ES-I3 (cell line): Measurements from ENCODE around the gene HPS3.
A peak's percentile ranks its signal among the peaks of the same experiment; 100 is the strongest.
"Not testable (repeated sequence)": the region's sequence is repeated elsewhere in the genome, so short reads cannot be mapped to it uniquely, and the experiment has no call there.

Source experiments
- H3K36me3 ChIP-seq: 2 replicates; pipeline ENCODE4 v1.6.1; 2013; ENCODE audit warnings: mild to moderate bottlenecking, low read length, control low read depth, moderate library complexity; ENCODE audit not compliant: insufficient read depth
- H3K4me1 ChIP-seq: 2 replicates; pipeline ENCODE4 v1.6.1; 2013; ENCODE audit warnings: mild to moderate bottlenecking, control low read depth, low read length; ENCODE audit not compliant: insufficient read depth
- H3K9ac ChIP-seq: 2 replicates; pipeline ENCODE4 v1.6.1; 2013; ENCODE audit warnings: low read depth, mild to moderate bottlenecking, low read length, moderate library complexity
- H3K9me3 ChIP-seq: 2 replicates; pipeline ENCODE4 v1.6.1; 2013; ENCODE audit warnings: mild to moderate bottlenecking, low read length, moderate library complexity; ENCODE audit not compliant: control insufficient read depth, insufficient read depth

HPS3 gene

DNA sequence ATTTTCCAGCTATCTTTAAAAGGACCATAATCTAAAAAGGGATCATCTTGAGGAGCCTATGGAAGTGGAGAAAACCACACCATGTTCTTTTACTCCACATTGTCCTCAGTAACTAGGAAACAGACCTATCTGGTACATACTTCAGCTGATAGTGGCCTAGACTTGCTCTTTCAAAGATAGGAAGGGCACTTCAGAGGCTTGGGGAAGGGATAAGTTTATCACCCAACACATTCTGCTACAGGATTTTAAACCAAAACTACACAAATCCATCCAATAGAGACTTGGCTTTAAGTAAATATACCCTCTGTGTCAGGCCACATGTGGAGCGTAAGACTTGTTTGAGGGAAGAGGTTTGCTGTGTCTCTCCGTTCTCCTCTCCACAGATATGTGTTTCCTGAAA, 56.8 kb downstream of the HPS3 start:
- Histone ChIP-seq H3K36me3 (no peaks in the 10 kb centered on the region), H3K9ac (no peak overlapping the region), H3K9me3 (no peaks in the 10 kb centered on the region; the same call in 1 of the 2 replicates), H3K4me1 (peaks cover 13% of the 10 kb centered on the region; the same call in 1 of the 2 replicates)

DNA sequence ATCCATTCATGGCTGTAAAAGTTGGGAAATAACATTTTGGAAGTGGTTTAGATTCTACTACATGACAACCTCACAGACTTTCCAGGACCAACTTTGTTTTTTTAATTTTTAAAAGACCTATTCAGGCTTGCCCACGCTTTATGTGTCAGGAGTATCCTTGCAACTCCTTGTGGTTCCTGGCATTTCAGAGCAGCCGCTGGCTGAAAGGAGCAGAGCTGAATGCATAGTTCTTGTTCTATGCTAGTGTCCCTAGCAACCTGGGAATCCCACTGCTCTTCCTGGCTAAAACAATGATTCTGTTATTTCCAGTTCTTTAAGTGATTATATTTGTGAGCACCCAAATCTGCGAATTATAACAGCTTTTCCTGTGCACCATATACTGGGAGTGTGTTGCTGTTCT, 57.3 kb downstream of the HPS3 start:
- no peak overlapping the region for H3K9ac ChIP-seq
- H3K36me3 ChIP-seq: no peaks in the 10 kb centered on the region
- H3K4me1 ChIP-seq: peaks cover 16% of the 10 kb centered on the region; the same call in 1 of the 2 replicates
- no peaks in the 10 kb centered on the region; the same call in 1 of the 2 replicates for H3K9me3 ChIP-seq

DNA sequence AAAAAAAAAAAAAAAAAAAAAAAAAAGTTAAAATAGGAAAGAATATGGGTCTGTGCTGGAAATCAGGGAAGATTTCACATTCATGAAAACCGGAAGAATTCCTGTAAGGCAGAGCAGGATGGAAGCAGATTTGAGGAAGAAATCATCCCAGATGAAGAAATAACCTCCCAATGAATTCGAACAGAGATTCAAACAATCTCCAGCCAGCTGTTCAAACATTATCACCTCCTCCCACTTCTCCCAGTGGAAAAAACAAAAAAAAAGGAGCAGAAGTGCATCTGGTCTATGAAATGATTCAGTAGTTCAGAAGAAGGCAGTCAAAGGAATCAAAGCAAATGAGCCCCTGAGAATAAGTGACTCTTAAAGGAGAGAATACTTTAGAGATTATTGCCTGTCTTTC, 59.1 kb downstream of the HPS3 start:
- H3K36me3 ChIP-seq: no peaks in the 10 kb centered on the region
- H3K9me3 ChIP-seq: no peaks in the 10 kb centered on the region; the same call in 1 of the 2 replicates
- H3K4me1 ChIP-seq: peaks cover 30% of the 10 kb centered on the region
- H3K9ac ChIP-seq: no peak overlapping the region

DNA sequence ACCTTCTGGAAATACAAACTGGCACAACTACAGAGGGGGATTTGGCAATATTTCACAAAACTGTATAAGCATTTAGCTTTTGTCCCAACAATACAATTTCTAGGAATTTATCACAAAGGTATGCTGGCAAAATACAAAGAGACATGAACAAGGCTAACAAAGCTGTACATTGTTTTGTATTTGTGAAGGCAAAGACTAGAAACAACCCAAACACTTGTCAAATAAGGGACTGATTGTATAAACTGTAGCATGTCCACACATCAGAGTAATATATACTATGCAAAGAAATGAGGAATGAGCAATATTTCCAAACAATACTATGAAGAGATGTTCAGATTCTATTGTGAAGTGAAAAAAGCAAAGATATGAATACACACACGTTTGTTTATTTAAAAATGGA, 65.8 kb downstream of the HPS3 start:
- H3K36me3 ChIP-seq: no peaks in the 10 kb centered on the region
- peaks cover 52% of the 10 kb centered on the region for H3K4me1 ChIP-seq
- H3K9me3 ChIP-seq: no peaks in the 10 kb centered on the region

DNA sequence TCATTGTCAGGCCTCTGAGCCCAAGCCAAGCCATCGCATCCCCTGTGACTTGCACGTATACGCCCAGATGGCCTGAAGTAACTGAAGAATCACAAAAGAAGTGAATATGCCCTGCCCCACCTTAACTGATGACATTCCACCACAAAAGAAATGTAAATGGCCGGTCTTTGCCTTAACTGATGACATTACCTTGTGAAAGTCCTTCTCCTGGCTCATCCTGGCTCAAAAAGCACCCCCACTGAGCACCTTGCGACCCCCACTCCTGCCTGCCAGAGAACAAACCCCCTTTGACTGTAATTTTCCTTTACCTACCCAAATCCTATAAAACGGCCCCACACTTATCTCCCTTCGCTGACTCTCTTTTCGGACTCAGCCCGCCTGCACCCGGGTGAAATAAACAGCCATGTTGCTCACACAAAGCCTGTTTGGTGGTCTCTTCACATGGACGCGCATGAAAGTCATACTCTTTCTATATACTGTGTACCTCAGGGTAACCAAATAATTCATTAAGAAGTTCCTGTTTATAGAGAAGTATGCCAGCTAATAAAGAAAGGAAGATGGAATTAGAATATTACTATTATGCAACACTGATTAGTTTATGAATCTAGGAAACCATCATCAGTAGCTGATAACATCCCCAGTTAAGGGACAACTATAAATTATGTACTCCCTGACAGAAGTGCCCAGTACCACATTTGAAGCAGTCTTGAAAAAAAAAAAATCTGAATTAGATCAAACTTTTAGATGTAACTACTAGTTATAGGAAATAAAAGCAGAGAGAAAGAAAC, 67.6 kb downstream of the HPS3 start:
- Histone ChIP-seq H3K9ac (peak overlapping the region; percentile 74), H3K4me1 (peaks cover 48% of the 10 kb centered on the region)
- not testable (repeated sequence) for H3K36me3 ChIP-seq, H3K9me3 ChIP-seq

More for the DNA sequence above, 65.8 kb downstream of the HPS3 start:
- H3K9ac ChIP-seq: no peak overlapping the region

DNA sequence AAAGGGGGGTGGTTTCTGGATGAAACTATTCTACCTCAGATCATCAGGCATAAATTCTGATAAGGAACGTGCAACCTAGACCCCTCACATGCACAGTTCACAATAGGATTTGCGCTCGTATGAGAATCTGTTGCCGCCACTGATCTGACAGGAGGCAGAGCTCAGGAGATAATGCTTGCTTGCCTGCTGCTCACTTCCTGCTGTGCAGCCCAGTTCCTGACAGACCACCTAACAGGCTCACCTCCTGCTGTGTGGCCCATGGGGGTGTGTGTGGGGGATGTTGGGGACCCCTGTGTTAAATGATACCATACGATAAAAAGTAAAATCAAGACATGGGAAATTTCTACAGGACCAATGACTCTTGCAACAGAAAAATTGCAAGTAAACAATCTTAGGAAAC, 68.2 kb downstream of the HPS3 start:
- Histone ChIP-seq H3K36me3 (no peaks in the 10 kb centered on the region), H3K9me3 (no peaks in the 10 kb centered on the region), H3K9ac (peak overlapping the region; percentile 74), H3K4me1 (peaks cover 42% of the 10 kb centered on the region)

DNA sequence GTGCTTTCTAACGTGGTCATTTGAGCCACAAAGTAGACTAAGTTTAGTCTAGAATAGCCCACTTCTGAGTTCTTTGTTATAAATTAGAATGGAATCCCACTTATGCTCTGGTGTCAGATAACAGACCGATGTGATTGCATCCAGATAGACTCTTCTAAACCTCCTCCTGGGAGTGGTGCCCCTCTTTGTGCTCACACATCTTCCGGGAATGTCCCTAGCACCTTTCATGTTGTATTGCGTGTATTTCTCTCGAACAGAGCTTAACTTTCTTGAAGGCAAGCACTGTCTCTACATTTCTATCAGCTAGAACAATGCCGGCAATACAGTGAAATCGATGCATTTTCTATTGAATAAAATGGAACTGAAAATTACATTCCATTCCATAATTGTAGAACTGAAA, 69.2 kb downstream of the HPS3 start:
- peak overlapping the region; percentile 74; the same call in 1 of the 2 replicates for H3K9ac ChIP-seq
- H3K9me3 ChIP-seq: no peaks in the 10 kb centered on the region
- peaks cover 34% of the 10 kb centered on the region for H3K4me1 ChIP-seq
- no peaks in the 10 kb centered on the region for H3K36me3 ChIP-seq

DNA sequence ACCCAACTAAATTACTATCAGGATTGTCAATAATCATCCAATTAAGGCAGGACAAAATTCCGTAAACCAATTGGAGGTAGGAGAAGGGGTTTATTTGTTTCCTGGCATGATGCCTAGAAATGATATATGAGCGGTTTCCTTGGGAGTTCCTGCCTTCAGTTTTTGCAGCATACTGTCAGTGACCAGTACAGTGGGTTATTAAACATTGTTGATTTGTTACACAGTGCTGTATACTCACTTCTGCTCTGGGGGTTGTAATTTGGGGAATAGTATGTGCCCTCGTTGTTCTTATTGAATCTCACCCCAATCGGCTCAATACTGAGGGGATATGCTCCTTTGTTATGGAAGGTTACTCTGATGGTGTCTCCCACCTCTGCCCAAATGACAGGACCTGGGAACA, 70.0 kb downstream of the HPS3 start:
- no peaks in the 10 kb centered on the region for H3K36me3 ChIP-seq
- H3K9me3 ChIP-seq: no peaks in the 10 kb centered on the region
- H3K9ac ChIP-seq: peak overlapping the region; percentile 27; the same call in 1 of the 2 replicates
- peaks cover 32% of the 10 kb centered on the region for H3K4me1 ChIP-seq

DNA sequence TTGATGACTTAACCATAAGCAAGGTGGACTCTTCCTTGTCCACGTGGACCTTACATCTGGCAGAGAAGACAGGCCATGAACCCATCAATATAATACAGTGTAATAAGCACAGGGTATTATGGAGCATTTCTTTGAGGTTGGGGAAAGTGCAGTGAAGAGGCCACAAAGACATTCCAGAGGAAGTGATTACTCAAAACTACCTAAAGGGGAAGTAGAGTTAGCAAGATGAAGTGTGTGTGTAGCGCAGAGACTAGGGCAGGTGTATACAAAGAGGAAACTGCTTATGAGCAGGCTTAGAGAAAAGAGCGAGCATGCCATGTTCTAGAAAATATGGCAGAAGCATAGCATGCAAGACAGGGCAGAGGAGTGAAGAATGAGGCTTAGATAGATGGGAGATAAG, 74.3 kb downstream of the HPS3 start:
- Histone ChIP-seq H3K9me3 (no peaks in the 10 kb centered on the region), H3K4me1 (peaks cover 13% of the 10 kb centered on the region), H3K36me3 (no peaks in the 10 kb centered on the region), H3K9ac (no peak overlapping the region)

DNA sequence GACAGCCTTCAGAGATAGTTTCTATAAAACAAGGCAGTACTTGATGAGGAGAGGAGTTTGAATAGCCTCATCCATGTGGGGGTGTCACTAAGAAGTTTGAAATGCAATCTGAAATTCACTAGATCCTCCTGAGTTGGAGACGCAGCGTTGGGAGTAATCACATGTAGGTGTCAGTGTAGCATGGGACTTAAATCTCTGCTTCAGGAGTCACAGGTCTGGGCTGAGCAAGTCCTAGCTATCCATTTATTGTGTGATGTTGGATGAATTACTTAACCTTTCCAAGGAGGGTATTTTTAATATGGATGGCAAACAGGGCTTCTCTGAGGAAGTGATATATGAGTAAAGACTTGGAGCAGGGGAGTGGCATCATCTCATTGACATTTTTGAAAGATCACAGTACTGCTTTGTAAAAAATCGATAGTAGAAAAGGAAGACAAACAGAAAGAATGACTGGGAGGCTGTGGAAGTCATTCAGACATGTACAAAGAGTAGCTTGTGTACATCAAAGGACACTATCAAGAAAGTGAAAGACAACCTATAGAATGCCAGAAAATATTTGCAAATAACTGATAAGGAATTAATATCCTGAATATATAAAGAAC, 75.1 kb downstream of the HPS3 start:
- H3K4me1 ChIP-seq: peaks cover 9% of the 10 kb centered on the region
- no peaks in the 10 kb centered on the region for H3K9me3 ChIP-seq
- no peak overlapping the region for H3K9ac ChIP-seq
- H3K36me3 ChIP-seq: no peaks in the 10 kb centered on the region

DNA sequence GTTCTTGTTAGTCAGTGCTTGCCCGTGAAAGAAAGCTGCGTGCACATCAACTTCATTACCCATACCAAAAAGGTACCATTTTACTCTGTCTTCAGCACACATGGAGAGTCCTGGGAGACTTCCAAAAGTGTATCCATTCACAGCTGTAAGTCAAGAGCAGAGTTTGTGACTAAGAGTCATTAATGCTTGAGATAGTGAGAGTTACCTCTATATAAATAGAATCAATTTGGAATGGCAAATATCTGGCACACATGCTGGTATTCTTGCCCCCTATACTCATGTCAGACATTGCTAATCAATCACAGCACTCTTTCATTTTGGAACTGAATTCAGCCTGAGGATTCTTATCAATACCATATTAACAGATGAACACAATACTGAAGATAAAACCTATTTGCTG, 78.0 kb downstream of the HPS3 start:
- no peaks in the 10 kb centered on the region for H3K36me3 ChIP-seq
- H3K4me1 ChIP-seq: 0 out of 2 replicates have a peak, but pooled peaks cover 4% of the 10 kb centered on the region
- no peak overlapping the region for H3K9ac ChIP-seq
- no peaks in the 10 kb centered on the region for H3K9me3 ChIP-seq

DNA sequence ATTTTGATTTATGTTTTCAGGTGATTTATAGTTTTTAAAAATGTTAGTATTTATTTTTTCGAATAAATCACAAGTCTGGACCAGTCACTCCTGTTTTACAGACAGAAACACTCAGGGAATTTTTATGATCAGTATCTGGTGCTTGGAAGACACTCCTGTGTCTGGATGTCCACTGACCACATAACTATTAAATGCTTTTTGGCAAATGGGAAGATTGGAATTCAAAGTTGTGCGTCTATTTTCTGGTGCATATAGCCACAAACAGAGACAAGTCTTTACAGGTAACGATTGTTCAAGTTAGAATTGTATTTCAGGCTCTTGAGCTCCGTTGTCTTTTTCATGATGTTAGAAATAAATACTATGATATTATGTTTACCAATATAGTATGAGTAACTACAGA, 80.0 kb downstream of the HPS3 start:
- Histone ChIP-seq H3K4me1 (no peaks in the 10 kb centered on the region), H3K9ac (no peak overlapping the region), H3K9me3 (no peaks in the 10 kb centered on the region), H3K36me3 (no peaks in the 10 kb centered on the region)

DNA sequence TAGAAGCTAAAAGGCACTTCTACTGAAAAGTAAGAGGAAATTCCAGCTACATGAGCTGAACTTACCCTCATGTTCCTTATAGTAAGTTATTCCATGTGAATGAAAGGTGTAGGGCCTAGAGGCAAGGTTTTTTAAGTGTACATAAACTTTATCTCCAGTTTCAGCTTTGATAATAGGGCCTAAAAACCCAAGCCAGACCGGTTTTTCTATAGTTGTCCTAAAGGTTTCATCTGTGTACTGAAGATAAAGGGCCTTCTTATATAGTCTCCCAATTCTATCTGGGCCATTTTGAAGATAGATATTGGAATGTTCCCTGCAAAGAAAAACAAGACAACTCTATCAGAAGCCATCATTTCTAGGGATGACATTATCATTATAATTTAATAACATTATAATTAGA, 82.9 kb downstream of the HPS3 start:
- no peak overlapping the region for H3K9ac ChIP-seq
- no peaks in the 10 kb centered on the region for H3K4me1 ChIP-seq
- no peaks in the 10 kb centered on the region for H3K36me3 ChIP-seq
- H3K9me3 ChIP-seq: no peaks in the 10 kb centered on the region

DNA sequence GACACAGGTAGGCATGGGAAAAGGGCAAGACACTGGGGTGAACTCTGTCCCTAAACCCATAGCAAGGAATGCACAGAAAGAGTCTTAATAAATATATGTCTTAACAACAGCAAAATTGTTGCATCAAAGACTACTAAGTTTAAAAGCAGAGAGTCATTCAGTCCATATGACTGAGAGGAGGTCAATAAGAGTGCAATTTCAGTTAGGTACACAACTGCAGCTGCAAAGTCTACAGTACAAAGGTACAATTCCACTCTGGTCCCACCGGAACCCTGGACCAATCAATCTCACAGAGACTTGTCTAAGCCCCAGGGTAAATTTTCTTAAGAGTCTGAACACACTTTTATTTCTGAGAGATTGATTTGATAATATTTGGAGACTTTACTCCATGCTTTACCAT, 85.3 kb downstream of the HPS3 start:
- no peak overlapping the region for H3K9ac ChIP-seq
- H3K9me3 ChIP-seq: no peaks in the 10 kb centered on the region
- no peaks in the 10 kb centered on the region for H3K4me1 ChIP-seq
- H3K36me3 ChIP-seq: no peaks in the 10 kb centered on the region

DNA sequence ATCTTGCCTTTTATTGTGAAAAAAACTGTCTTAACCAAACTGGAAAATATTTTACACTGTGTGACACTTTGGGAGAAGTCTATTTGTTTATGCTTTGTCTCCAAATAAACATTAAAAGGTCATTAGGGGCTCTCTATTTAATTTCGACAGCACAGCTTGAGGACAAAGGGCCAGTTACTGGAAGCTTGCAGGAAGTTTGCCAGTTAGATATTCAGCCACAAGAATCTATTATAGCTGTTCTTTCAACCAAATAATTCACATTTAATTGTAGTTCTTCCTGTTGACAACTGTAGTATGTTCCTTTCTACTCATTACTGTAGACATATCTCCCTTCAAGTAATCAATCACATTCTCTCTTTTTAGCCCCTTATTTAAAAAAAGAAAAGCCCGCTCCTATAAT, 86.1 kb downstream of the HPS3 start:
- Histone ChIP-seq H3K9ac (no peak overlapping the region), H3K4me1 (no peaks in the 10 kb centered on the region)

More for the DNA sequence above, 86.1 kb downstream of the HPS3 start:
- no peaks in the 10 kb centered on the region for H3K36me3 ChIP-seq
- H3K9me3 ChIP-seq: no peaks in the 10 kb centered on the region
